Mammary epithelial cell (primary cell): ENCODE data around the gene AGPS.

ENCODE experiments used
- EZH2 ChIP-seq: IDR thresholded peaks from 2 replicates; pipeline ENCODE4 v1.6.1; 2012; ENCODE audit warnings: low read length, inconsistent platforms, borderline replicate concordance
- TF ChIP-seq, protein P1 (sequence below), 2 donors: IDR thresholded peaks in 1 of 2; conservative IDR thresholded peaks in 1 of 2; 2 replicates each; pipeline ENCODE4 v1.5.1; 2011 to 2012; ENCODE audit warnings: inconsistent platforms in 2 of 2, low read length in 2 of 2, mild to moderate bottlenecking in 2 of 2, control low read depth in 1 of 2, low read depth in 1 of 2; ENCODE audit not compliant: insufficient read depth in 1 of 2; ENCODE audit errors: extremely low read depth in 1 of 2

DNA sequence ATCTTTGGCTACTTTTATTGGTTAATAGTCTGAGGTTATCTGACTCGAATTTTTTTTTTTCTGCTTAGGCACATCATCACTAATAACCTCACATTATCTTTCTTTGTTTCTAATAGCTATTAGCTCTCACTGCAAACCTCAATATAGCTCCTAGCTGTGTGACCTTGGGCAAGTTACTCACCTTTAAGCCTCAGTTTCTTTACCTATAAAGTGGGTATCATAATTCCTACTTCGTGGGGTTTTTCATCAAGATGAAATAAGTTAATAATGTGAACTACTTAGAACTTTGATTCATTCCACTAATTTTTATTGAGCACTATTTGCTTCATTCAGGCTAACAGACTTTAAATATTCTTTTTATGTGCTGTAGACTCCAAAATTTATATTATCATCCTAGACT is 55.5 kb downstream of the AGPS start:
- TF ChIP-seq, protein P1, sequence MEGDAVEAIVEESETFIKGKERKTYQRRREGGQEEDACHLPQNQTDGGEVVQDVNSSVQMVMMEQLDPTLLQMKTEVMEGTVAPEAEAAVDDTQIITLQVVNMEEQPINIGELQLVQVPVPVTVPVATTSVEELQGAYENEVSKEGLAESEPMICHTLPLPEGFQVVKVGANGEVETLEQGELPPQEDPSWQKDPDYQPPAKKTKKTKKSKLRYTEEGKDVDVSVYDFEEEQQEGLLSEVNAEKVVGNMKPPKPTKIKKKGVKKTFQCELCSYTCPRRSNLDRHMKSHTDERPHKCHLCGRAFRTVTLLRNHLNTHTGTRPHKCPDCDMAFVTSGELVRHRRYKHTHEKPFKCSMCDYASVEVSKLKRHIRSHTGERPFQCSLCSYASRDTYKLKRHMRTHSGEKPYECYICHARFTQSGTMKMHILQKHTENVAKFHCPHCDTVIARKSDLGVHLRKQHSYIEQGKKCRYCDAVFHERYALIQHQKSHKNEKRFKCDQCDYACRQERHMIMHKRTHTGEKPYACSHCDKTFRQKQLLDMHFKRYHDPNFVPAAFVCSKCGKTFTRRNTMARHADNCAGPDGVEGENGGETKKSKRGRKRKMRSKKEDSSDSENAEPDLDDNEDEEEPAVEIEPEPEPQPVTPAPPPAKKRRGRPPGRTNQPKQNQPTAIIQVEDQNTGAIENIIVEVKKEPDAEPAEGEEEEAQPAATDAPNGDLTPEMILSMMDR (conservative IDR thresholded peaks at IDR 0.05 in 1 of 2, IDR thresholded peaks at IDR 0.05 in 1 of 2; ENCODE audit: extremely low read depth in 1 of 2, insufficient read depth in 1 of 2, low read depth in 1 of 2, low read length in 2 of 2), result no peak
- no peak for TF ChIP-seq EZH2
